MM.1S (cell line): ENCODE results near the gene WHAMM.

Experiments used
- EZH2 ChIP-seq: fragments of 300-600 bp; sonication (generic); optimal IDR thresholded peaks from 2 replicates; pipeline ENCODE3; 2017; ENCODE audit warnings: low read depth, mild to moderate bottlenecking, antibody characterized with exemption, low read length, mixed read lengths
- TF ChIP-seq, protein P1 (sequence below): fragments of 300-600 bp; sonication (generic); IDR thresholded peaks from 2 replicates; pipeline ENCODE4 v1.5.1; 2016; ENCODE audit warnings: antibody characterized with exemption, low read length, mixed read lengths

DNA sequence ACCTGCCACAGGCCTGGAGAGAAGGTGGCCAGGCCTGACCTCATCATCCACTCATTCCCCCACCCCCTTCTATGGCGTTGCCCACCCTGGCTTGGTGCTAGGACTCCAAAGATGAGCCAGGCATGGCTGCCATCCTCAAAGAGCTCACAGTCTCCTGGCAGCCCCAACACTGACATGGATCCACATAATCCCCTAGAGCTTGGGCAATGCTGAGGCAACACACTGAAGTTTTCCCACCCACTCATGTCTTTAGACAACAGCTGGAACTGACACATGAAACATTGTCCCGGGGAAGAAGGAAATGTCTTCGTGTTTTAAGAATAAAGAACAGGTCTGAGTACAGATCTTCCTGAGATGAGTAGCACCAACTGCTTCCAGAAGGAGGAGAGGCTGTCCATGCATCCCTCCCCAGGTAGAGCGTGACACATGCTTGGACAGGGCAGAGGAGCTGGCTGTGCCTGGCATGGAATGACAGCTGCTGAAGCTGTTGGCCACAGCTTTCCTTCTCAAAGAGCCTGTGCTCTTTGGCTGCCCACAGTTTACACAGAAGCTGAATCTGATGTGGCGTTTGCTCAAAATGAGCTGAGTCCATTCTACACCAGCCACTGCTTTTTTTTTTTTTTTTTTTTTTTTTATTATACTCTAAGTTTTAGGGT, 73.0 kb downstream of the WHAMM start:
- TF ChIP-seq, protein P1, sequence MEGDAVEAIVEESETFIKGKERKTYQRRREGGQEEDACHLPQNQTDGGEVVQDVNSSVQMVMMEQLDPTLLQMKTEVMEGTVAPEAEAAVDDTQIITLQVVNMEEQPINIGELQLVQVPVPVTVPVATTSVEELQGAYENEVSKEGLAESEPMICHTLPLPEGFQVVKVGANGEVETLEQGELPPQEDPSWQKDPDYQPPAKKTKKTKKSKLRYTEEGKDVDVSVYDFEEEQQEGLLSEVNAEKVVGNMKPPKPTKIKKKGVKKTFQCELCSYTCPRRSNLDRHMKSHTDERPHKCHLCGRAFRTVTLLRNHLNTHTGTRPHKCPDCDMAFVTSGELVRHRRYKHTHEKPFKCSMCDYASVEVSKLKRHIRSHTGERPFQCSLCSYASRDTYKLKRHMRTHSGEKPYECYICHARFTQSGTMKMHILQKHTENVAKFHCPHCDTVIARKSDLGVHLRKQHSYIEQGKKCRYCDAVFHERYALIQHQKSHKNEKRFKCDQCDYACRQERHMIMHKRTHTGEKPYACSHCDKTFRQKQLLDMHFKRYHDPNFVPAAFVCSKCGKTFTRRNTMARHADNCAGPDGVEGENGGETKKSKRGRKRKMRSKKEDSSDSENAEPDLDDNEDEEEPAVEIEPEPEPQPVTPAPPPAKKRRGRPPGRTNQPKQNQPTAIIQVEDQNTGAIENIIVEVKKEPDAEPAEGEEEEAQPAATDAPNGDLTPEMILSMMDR = no peak
- TF ChIP-seq EZH2 = no peak
